ENCODE data around the gene ARIH1. TPM values are rescaled to one million over a fixed set of nuclear protein-coding genes. Genes with fewer than 3 reads are reported as not detected.

ARIH1 gene
- total and polyA plus RNA-seq, 2 of the 4 experiments (the other 2 are of a cell fraction), result 24.0 to 41.2 TPM

DNA sequence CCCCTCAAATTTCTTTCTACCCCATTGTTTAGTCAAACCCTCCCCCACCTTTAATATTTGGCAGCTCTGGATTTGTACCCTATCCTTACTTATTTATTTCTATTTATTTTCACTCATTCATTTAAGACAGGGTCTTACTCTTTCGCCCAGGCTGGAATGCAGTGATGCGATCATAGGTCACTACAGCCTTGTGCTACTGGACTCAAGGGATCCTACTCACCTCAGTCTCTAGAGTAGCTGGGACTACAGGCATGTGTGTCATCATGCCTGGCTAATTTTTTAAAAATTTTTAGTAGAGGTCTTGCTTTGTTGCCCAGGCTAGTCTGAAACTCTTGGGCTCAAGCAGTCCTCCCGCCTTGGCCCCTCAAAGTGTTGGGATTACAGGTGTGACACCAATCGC, 35.4 kb downstream of the ARIH1 start:
- no peak overlapping the region for H2BK15ac ChIP-seq (ENCODE audit: low read depth, low read length)
- ATAC-seq (ENCODE audit: low read depth) (no peak), DNase-seq (no peak)
- H2AFZ ChIP-seq (replicated peaks; ENCODE audit: low read length, poor library complexity), result no peak overlapping the region
- ChIA-PET CTCF (no interaction called here), POLR2A (ENCODE audit: unreplicated experiment) (no interaction called here)
- in situ Hi-C loops (cut with MboI; ENCODE audit: low sequenced_read_pairs), result no loop called here
- TF ChIP-seq, protein P1, sequence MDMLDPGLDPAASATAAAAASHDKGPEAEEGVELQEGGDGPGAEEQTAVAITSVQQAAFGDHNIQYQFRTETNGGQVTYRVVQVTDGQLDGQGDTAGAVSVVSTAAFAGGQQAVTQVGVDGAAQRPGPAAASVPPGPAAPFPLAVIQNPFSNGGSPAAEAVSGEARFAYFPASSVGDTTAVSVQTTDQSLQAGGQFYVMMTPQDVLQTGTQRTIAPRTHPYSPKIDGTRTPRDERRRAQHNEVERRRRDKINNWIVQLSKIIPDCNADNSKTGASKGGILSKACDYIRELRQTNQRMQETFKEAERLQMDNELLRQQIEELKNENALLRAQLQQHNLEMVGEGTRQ (IDR thresholded peaks at IDR 0.05; ENCODE audit: low read depth, low read length), result no peak
- no peak for TF ChIP-seq MXI1 (IDR thresholded peaks at IDR 0.05; ENCODE audit: borderline replicate concordance, low read depth, low read length)
- no peak for TF ChIP-seq CTCF (conservative IDR thresholded peaks at IDR 0.05; ENCODE audit: low read depth, low read length)
- no peak for TF ChIP-seq RCOR1 (IDR thresholded peaks at IDR 0.05; ENCODE audit: insufficient replicate concordance, low read length)
- no peak for TF ChIP-seq NFE2L2 (IDR thresholded peaks at IDR 0.05; ENCODE audit: low read depth, low read length)
- TF ChIP-seq RFX5 (IDR thresholded peaks at IDR 0.05; ENCODE audit: low read depth, low read length), result no peak
- TF ChIP-seq CEBPB (IDR thresholded peaks at IDR 0.05; ENCODE audit: low read depth, low read length), result no peak
- no peak for TF ChIP-seq BHLHE40 (IDR thresholded peaks at IDR 0.05; ENCODE audit: low read depth, low read length)
- TF ChIP-seq MAFK (IDR thresholded peaks at IDR 0.05; ENCODE audit: low read depth, low read length), result no peak
- TF ChIP-seq, protein P2, sequence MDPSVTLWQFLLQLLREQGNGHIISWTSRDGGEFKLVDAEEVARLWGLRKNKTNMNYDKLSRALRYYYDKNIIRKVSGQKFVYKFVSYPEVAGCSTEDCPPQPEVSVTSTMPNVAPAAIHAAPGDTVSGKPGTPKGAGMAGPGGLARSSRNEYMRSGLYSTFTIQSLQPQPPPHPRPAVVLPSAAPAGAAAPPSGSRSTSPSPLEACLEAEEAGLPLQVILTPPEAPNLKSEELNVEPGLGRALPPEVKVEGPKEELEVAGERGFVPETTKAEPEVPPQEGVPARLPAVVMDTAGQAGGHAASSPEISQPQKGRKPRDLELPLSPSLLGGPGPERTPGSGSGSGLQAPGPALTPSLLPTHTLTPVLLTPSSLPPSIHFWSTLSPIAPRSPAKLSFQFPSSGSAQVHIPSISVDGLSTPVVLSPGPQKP (IDR thresholded peaks at IDR 0.05; ENCODE audit: borderline replicate concordance, low read depth, low read length), result no peak
- no peak for TF ChIP-seq FOS (IDR thresholded peaks at IDR 0.05; ENCODE audit: low read depth, low read length)
- no peak for TF ChIP-seq SMC3 (IDR thresholded peaks at IDR 0.05; ENCODE audit: low read depth, low read length)
- TF ChIP-seq POLR2A (IDR thresholded peaks at IDR 0.05; ENCODE audit: low read depth, low read length), result no peak
- TF ChIP-seq CHD1 (IDR thresholded peaks at IDR 0.05; ENCODE audit: low read depth, low read length), result no peak
- no peak for TF ChIP-seq RAD21 (IDR thresholded peaks at IDR 0.05; ENCODE audit: low read length)
- no peak for TF ChIP-seq MAZ (IDR thresholded peaks at IDR 0.05; ENCODE audit: borderline replicate concordance, low read depth, low read length)
- H2AK5ac ChIP-seq (ENCODE audit: low read depth, low read length), result no peak overlapping the region
- H2AK9ac ChIP-seq (replicated peaks; ENCODE audit: low read depth, low read length, poor library complexity), result no peak overlapping the region
- peaks cover 3% of the 10 kb centered on the region; the same call in 1 of the 2 replicates for H3K36me3 ChIP-seq (ENCODE audit: control insufficient read depth, insufficient read depth, low read length)
- H4K20me1 ChIP-seq (ENCODE audit: insufficient read depth, low read length), result peaks cover 75% of the 10 kb centered on the region
- H3K23ac ChIP-seq (ENCODE audit: low read depth, low read length), result no peak overlapping the region
- WGBS, 2 experiments (ENCODE audit: extremely low coverage in 2 of 2, insufficient read length in 1 of 2), result no CpG with 5 or more reads among the region's 4 CpGs
- H2BK20ac ChIP-seq (ENCODE audit: low read depth, low read length), result no peak overlapping the region
- no peak overlapping the region for H4K8ac ChIP-seq (ENCODE audit: low read depth in 2 of 2, low read length in 2 of 2)
- H3K4me2 ChIP-seq (ENCODE audit: low read depth, low read length), result no peak overlapping the region
- no peaks in the 10 kb centered on the region for H3K9me3 ChIP-seq (ENCODE audit: control insufficient read depth, insufficient read depth, low read length)
- H3K79me1 ChIP-seq (ENCODE audit: low read depth in 1 of 2, low read length in 2 of 2), result peaks cover 25 to 53% of the 10 kb centered on the region in 2 experiments
- H3K27ac ChIP-seq (ENCODE audit: insufficient read depth, low read length), result no peak overlapping the region
- intact Hi-C loops (cut with micrococcal nuclease), result loop anchor here (5.0 kb wide), 1 partner anchor 48 kb away; no protein-coding TSS in a partner anchor
- no peak overlapping the region for H3K4me3 ChIP-seq (ENCODE audit: insufficient read depth, low read depth, low read length)
- H4K5ac ChIP-seq (ENCODE audit: low read depth, low read length), result no peak overlapping the region
- no peak overlapping the region for H3K18ac ChIP-seq (ENCODE audit: low read depth, low read length)
- no peak overlapping the region for H2BK120ac ChIP-seq (ENCODE audit: low read depth, low read length)
- H3K9ac ChIP-seq (ENCODE audit: low read depth, low read length), result no peak overlapping the region
- no peak overlapping the region for H3K14ac ChIP-seq (replicated peaks; ENCODE audit: low read depth, low read length)
- dilution Hi-C loops (cut with HindIII; ENCODE audit: low sequenced_read_pairs, unreplicated experiment), result no loop called here
- H3K27me3 ChIP-seq (ENCODE audit: control insufficient read depth, insufficient read depth, low read length), result no peaks in the 10 kb centered on the region
- no peak overlapping the region for H4K91ac ChIP-seq (ENCODE audit: insufficient read depth, low read depth, low read length)
- peaks cover 5% of the 10 kb centered on the region for H3K9me1 ChIP-seq (ENCODE audit: insufficient read depth, low read length)
- no TSS peak for BruUV-seq (replicated peaks)
- no peak overlapping the region for H3K4ac ChIP-seq (ENCODE audit: low read depth, low read length)
- H3K4me1 ChIP-seq (ENCODE audit: control insufficient read depth, insufficient read depth, low read length), result no peaks in the 10 kb centered on the region
- H2BK5ac ChIP-seq (ENCODE audit: low read depth, low read length, poor library complexity, severe bottlenecking), result no peak overlapping the region
- no peak overlapping the region for H3K56ac ChIP-seq (ENCODE audit: extremely low read depth, insufficient read depth, low read length)

Data from IMR-90 (cell line).